NCI-H446 (cell line): Measurements from ENCODE around the gene ABHD17C.

ENCODE experiments used
- DNase-seq, 2 experiments: peaks; one replicate each; lab custom pipeline; 2025; lab: John Stamatoyannopoulos, UW

The ABHD17C gene

DNA sequence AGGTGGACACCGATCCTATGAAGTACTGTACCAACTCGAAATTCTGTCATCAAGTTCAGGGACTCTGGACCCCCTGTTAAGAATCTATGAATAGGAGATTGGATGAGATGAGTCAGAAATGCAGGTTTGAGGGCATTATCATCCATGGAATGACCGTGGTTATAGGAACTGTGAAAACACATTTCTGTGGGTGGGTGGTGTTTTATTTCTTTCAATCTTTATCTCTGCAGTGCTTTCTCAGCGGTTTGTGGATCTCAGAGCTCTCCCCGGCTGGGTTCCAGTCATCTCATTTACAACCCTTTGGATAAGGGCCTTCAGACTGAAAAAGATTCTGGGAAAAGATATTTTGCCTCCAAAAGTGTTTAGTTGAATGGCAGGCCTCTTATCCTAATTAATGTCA, 5.4 kb upstream of the ABHD17C start:
- no peak for DNase-seq

DNA sequence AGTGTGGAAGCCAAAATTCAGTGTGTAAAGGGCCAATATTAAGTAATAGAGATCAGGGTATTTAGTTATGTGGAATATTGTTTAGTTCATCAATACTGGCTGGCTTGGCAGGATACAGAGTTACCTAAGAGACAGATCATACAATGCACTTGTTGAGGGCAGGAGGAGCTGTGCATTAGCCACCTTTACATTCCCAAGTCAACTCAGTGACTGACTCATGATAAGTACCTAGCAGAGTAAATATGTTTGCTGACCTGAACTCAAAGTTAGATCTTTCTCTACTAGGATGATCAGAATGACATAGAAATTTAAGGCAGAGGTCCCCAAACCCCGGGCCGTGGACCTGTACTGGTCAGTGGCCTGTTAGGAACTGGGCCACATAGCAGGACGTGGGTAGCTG, 3.5 kb upstream of the ABHD17C start:
- DNase-seq = no peak

DNA sequence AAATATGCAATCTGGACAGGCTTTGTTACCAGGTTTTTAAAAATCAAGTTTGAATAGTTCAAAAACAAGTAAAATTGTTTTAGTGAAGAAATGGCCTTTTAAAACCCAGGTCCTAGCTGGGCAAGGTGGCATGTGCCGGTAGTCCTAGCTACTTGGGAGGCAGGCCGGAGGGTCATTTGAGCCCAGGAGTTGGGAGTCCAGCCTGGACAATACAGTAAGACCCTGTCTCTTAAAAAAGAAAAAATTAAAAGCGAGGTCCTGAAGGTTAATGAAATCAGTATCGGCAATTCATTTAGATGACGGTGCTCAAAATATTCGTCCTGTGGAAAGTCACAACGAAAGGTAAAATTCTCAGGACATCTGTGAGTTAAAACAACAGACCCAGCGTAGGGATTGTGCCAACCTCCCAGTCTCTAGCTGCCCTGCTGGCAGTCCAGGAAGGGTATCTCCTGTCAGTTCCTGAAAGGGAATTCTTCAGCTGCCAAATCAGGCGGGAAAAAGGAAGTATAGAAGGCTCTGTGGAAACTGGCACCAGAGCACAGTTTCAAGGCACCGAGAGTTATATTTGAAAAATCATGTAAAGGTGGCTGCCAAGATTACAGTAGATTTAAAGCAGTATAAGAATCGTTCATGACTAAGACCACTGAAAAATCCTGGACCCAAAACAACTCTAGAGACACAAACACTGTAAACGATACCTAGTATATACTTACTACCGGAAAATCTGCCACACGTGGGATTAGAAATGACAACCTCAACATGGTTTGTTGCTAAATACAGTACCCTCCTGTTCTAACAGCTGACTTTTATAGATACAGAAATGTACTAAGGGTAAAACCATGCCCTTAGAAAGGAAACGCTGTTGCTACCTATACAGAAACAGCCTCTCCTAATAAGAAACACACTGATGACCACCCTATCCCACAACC, 1.2 kb upstream of the ABHD17C start:
- peak in 1 of 2 experiments; percentile 70 for DNase-seq

DNA sequence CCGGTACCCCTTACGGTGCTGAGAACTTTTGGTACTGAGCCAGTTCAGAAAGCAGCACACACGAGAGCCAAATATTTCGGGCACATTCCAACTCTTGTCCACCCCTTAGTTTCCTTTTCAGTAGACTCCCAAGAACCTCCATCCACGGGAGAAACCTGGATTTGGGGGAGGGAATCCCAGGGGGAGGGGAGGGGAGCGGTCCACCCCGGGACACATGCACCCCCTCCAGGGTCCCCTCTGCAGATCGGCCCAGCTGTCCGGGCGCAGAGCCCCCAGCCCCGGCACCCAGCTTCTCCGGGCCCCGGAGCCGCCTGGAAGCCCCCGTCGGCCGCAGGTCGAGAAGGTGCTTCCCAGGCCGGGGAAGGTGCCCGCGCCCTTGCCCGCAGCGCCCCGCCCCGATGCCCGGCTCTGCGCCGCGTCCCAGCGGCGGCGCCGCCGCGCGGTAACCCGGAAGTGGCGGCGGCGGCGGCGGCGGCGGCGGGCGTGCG, 455 bp upstream of the ABHD17C start:
- DNase-seq = peak in 1 of 2 experiments; percentile 49

DNA sequence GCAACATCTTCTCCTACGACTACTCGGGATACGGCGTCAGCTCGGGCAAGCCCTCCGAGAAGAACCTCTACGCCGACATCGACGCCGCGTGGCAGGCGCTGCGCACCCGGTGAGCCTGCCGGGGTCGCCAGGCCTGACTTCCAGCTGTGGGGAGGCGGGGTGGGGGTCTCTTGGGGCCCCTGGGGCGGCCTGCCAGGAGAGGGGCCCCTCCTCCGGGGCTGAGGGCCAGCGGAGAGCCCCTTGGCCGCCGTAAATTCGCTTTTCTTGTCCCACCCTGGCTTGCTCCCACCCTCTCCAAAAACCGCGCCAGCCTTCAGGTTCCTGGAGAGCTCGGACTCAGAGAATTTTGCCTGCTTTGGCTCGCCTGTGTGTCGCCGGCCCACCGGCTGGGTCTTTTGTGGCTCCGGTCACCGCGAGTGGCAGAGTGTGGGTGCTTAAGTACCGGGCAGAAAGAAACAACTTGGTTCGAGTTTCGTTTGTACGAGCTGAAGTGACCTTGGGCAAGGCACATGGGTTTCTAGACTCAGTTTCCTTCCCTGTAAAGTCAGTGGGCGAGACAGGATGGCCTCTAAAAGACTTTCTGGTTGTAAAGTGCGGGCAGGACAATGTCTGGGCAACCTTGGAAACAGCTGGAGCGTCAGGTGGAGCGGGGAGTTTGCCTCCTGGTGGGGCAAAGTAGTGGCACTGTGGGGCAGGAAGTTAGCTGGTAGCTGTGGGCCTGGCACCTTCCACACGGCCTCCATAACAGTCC, 976 bp downstream of the ABHD17C start:
- no peak for DNase-seq

DNA sequence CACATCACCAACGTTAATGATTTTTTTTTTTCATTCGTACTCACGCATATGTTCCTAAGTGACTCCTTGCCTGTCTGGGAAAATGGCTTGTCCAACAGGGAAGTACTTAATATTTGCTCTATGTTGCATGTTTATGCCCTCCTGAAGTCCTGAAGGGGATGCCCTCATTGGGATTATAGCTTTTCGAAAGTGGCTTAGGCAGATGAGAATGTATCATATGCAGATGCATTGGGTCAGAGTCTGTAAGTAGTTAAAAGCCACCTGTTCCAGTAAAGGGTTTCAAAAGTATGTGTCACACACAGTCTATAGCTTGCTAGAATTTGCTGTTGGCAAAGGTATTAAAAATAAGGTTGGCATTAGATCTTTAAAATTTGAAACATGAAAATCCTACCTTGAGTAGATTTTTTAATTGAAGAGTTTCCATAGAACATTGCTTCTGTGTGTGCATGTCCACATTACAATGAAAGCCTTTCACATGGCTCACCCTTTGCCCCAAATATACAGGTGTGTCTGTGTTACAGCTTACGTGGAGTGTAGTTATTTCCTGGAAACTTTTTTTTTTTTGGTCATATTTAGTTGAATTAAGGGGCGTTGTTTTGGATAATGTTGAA, 2.1 kb downstream of the ABHD17C start:
- no peak for DNase-seq

DNA sequence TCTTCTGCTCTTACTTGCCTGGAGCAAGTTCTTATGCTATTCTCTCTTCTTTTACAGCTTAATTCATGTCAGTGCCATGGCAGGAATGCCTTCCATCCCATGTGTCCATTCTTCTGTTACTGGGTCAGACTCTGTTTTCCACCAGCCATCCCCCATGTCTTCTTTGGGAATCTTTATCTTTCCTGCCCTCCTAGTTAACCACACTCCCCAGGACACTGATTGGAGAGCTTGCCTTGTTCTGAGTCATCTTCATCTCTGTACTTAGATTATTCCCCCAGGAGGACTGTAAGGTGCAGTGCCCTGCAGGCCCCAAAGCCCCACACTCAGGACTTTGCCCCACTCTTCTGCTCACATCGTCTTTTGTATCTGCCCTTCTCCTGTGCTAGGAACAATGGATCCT, 3.6 kb downstream of the ABHD17C start:
- DNase-seq = no peak

DNA sequence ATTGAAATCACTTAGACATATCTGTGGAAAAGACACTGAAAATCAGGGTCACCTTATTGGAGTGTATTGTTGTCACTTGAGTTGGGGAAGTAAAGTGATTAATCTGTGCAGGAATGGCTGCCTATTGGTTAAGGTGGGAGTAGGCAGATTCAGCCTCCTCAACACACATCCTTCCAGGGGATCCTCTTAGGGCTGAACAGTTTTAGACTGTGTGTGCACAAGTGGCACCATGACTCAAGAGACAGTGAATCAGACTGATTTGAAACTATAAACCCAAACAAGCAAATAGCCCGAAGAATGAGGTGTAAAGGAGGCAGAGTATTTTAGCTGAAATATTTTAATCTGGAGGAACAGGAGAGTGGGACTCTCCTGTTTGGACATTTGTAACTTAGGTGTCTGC, 4.9 kb downstream of the ABHD17C start:
- no peak for DNase-seq

DNA sequence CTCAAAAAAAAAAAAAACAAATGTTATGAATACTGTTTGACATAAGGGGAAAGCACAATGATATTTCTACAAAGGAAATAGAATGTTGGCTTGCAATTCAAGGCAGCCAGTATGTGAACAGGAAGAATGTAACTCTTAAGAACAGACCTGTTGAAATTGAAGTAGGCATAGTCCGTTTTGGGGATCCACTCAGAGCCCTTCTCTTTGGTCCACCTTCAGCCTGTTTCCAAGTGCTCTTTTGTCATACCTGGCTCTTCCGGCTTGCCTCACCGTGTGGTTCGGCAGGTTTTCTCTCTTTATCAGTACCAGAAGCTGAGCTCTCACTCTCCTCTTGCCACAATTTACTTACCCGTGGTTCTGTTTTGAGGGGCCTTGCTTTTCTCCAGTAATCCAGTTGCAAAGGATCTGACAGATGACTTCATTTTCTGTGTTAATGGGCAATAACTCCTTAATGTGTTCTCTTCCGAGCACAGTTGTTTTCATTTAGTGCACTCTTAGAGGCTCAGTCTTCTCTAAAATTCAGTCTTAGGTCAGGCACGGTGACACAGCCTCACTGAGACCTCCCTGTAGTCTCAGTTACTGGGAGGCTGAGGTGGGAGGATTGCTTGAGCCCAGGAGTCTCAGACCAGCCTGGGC, 6.7 kb downstream of the ABHD17C start:
- no peak for DNase-seq

DNA sequence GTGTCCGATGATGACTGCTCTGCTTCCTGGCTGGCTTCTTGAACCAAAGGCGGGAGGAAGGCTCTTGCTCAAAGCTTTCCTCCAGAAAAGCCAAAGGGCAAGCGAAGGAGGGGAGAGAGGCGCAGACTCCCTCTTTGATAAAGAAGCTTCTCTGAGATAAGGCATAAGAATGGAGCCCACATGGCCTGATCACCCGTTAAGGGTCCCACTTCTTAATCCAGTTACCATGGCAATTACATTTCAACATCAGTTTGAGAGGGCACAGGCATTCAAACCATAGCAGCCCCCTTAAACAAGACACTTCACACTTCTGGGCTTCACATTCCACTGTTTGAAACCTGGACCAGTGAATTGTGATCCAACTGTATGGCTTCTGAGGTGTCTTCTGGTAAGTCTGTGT, 8.0 kb downstream of the ABHD17C start:
- no peak for DNase-seq

DNA sequence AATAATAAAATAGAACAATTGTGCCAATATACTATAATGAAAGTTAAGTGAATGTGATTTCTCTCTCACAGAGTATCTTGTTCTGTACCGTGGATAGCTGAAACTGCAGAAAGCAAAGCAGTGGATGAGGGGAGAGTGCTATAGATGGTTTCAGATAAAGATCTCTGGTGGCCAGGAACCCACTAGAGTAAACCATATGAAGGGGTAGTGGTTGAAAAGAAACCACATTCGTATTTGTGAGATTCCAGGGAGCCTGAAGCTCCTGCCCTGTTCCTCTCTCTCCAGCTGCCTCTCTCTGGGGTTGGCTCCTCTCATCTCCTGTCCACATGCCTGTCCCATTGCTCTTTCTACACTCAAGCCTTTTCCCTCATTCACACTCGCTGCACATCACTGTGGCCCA, 8.9 kb downstream of the ABHD17C start:
- DNase-seq = no peak

DNA sequence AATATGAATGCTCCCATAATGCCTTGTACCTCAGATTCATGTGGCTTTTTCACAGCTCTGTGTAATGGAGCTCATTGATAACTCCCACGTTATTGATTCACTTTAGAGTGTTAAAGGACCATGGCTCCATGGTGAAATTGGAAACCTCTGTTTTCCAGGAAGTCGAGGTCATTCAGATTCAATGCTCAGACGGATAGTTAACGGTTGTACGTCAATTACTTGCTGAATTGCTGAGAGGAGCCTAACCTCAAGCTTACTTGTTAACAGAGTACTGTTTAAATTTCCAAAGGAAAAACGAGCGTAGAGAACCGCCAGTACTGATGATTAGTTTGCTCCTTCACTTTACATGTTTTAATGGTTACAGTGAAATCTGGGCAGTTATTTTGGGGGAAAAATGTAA, 11.1 kb downstream of the ABHD17C start:
- DNase-seq = no peak

DNA sequence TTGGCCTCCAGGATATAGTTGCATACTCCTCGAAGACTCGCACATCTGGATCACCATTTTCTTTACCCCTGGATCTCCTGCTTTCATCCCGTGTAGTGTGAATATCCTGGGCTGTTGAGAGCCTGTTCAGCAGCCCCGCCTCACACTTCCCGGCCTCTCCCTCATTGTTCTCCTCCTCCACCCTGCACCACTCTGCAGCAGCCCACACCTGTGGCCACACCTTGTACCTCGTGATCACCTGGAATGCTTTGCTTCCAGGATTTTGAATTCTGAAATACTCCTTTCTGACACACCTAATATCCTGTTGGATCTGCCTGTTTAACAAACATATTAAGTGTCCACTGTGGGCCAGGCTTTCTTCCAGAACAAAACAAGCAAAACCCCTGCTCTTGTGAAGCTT, 14.4 kb downstream of the ABHD17C start:
- DNase-seq = no peak

DNA sequence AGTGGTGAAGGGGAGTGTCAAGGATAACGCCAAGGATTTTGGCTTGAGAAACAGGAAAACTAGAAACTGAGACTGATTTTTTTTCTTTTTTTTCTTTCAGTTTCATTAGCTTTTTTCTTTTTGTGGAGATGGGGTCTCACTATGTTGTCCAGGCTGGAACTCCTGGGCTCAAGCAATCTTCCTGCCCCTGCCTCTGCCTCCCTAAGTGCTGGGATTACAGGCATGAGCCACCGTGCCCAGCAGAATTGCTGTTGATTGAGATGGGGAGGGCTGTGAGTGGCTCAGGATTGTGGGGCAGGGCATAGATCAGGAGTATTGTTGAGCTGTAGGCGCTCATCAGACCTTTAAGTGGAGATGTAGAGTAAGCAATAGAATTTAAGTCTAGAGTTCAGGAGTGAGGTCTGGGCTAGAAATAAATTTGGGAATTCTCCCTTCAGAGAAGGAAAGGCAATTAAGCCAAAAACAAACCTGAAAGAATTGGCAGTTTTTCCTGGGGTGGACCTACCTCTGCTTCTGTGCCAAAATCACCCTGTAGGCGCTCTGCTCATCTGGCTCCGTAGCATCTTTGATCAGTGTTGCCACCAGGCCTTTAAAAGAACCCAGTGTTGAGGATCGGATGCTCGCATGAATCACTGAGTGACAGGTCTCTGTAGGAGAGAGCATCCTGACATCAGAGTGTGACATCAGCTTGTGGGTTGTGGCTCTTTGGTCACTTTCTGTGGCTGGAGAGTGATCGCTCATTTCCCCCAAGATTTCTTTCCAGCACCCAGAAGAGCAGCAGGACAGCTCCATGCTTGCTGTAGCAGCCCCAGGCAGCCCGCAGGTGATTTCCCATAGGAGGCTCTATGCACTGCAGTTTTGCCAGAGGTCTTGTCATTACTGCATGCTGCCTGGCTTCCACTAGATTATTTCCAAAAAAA, 15.8 kb downstream of the ABHD17C start:
- no peak for DNase-seq

DNA sequence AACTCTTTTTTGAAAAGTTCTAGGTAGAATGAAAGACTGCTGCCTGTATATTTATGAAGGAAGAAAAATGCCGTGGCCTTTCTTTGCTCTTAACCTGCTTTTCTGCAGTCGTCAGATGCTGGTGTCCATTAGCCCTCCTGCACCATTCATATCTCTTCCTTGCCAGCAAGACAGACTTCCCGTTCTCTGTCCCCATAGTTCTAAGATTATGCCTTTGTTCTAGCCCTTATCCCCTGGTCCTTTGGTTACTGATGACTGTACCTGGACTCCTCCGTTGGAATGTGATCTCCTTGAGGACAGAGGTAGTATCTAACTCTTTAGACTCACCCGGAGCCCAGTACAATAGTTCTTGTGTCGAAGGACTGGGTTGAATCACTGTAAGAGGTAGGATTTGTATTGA, 16.8 kb downstream of the ABHD17C start:
- no peak for DNase-seq

DNA sequence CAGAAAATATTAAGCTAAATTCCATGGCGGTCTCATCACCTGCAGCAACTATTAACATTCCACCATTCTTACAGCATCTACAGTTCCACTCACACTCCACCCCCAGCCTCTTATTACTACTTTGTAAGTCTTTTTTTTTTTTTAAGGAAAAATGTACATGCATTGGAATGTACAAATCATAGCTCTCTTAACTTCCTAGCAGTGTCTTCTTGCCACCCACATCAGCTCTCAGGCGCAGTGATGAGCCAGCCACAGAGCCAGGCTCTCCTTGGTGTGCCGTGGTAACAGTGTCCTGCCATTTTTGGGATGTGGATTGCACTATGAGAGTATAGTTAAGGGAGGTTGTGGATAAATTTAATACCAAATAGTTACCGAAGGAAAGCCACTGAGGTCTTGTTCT, 17.8 kb downstream of the ABHD17C start:
- DNase-seq = no peak

DNA sequence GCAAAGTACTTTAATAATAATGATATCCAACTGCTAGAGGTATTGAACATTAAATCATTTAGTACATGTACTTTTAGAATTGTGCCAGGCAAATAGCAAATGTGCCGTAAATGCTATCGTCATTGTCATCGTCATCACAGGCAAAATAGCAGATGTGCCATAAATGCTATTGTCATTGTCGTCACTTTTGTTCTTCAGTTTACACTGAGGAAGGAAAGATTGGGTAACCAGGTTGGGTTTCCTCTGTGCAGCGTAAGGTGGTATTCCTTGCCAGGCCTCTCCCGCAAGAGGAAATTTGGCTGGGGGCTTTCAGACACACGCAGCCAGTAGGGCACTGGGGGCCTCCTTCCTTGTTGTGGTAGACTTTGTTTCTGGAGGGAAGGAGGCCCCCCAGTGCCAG, 26.4 kb downstream of the ABHD17C start:
- no peak for DNase-seq

DNA sequence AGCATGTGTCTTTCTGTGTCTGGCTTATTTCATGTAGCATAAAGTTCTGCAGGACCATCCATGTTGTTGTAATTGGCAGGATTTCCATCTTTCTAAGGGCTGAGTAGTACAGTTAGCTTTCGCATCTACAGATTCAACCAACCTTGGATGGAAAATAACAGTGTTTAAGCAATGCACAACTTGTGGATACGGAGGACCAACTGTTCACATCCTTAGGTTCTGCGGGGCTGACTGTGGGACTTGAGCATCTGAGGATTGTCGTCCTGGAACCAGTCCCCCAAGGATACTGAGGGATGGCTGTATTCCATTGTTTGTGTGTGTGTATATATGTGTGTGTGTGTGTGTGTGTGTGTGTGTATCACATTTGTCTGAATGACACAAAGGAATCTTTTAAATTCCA, 27.7 kb downstream of the ABHD17C start:
- DNase-seq = no peak

DNA sequence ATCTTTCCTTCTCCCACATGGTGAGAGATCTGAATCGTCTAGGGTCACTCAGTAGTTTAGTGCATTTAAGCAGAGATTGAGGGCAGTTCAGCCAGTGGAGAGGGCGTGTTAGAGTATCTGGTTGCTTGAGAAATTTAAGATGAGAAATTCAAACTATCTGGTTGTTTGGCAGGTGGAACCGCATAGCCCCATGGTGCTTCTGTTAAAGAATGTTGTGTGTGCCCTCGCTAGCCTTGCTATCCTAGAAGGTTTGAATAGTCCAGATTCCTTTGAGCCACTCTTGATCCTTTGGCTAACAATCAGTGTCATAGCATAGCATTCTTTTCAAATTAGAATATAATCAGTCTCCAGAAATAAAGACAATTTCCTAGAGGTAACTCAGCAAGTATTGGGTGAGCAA, 32.1 kb downstream of the ABHD17C start:
- DNase-seq = no peak

DNA sequence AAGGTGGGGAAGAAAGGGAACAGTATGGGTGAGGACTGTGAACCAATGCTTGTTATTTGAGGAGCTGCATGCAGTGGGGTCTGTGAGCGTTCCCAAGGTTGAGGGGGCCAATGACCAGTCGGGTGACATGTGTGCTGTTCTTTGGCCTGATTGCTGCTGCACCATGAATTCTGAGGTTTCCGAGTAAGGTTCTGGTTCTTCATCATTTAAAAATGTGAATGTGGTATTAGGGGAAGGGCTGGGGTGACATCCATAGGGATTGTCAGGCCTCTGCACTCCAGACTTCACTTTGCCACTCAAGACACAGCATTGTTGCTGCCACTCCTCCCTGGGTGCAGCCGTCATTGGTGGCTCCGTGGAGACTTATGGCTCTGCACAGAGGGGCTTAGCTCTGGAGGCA, 32.5 kb downstream of the ABHD17C start:
- DNase-seq = no peak

DNA sequence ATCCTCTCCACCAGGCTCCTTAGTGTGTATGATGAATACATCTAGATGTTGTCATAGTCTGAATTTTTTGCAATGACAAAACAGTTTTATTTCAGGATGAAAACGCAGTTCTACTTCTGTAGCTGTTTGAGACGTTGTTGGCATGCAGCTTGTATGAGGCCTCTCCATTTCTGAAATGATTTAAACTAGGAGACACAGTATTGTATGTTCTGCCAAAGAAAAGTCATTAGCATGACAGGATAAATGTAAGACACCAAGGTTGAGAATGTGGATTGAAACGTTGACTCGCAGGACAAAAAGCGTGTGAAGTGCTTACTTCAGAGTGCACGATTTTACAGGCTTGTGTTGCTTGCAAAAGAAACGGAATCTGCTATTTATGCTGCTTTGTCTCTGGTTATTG, 35.3 kb downstream of the ABHD17C start:
- peak in 1 of 2 experiments; percentile 19 for DNase-seq
